HepG2 (cell line): ENCODE measurements around the gene POM121. TPM values are rescaled to one million over a fixed set of nuclear protein-coding genes. Genes with fewer than 3 reads are reported as not detected.

Experiments
- MTF1 ChIP-seq: sonication (generic); formaldehyde crosslinking; IDR thresholded peaks from 2 replicates; pipeline ENCODE4 v1.5.0; 2020; ENCODE audit warnings: missing genetic modification reagents
- PHF5A ChIP-seq: IDR thresholded peaks from one replicate; pipeline ENCODE4 v1.6.1; 2018; ENCODE audit warnings: low read depth, missing genetic modification reagents; ENCODE audit not compliant: unreplicated experiment
- SETDB1 ChIP-seq: sonication (generic); formaldehyde crosslinking; IDR thresholded peaks from 2 replicates; pipeline ENCODE4 v1.5.1; 2020; ENCODE audit warnings: missing genetic modification reagents, mild to moderate bottlenecking, borderline replicate concordance
- TAF15 ChIP-seq: fragments of 200-400 bp; formaldehyde crosslinking; IDR thresholded peaks from one replicate; pipeline ENCODE4 v1.6.1; 2018; ENCODE audit warnings: mild to moderate bottlenecking, low read depth, low read length; ENCODE audit not compliant: poor library complexity, severe bottlenecking
- U2AF1 ChIP-seq: fragments of 200-400 bp; formaldehyde crosslinking; optimal IDR thresholded peaks from 2 replicates; pipeline ENCODE3; 2017; ENCODE audit warnings: mild to moderate bottlenecking, low read depth, low read length
- polyA plus RNA-seq, 8 experiments: library from polyadenylated mRNA; depleted of rRNA in 3 of 8; stranded (reverse) in 7 of 8; unstranded in 1 of 8; fragments of >200 nt; fragmentation: Illumina TruSeq in 4 of 8; extraction: Trizol in 4 of 8; gene quantifications; 2 replicates each; pipeline versions ENCODE4 v1.2.1 to v1.2.3, GENCODE V29; 2011 to 2016; ENCODE audit warnings: low read depth in 4 of 8, missing spikeins in 1 of 8, mixed read lengths in 1 of 8; ENCODE audit not compliant: insufficient read depth in 1 of 8
- total RNA-seq, 5 experiments: library from RNA; depleted of rRNA; stranded (reverse); fragments of >200 nt; fragmentation: Illumina TruSeq; extraction: Trizol; gene quantifications; 2 replicates each; pipeline ENCODE4 v1.2.3, GENCODE V29; 2016; ENCODE audit warnings: low read depth in 1 of 5
- TF ChIP-seq, protein P1 (sequence below): sonication (generic); formaldehyde crosslinking; IDR thresholded peaks from 2 replicates; pipeline ENCODE4 v1.4.0; 2020; ENCODE audit warnings: missing genetic modification reagents, mild to moderate bottlenecking, borderline replicate concordance
- TF ChIP-seq, protein P2 (sequence below): IDR thresholded peaks from 2 replicates; pipeline ENCODE4 v1.4.0; 2020; ENCODE audit warnings: mild to moderate bottlenecking, missing genetic modification reagents
- TF ChIP-seq, protein P3 (sequence below): sonication (generic); formaldehyde crosslinking; IDR thresholded peaks from 2 replicates; pipeline ENCODE4 v1.4.0; 2020; ENCODE audit warnings: missing genetic modification reagents, borderline replicate concordance
- TF ChIP-seq, protein P4 (sequence below): fragments of 450-650 bp; IDR thresholded peaks from 2 replicates; pipeline ENCODE4 v1.6.1; 2016
- TF ChIP-seq, protein P5 (sequence below): sonication (generic); formaldehyde crosslinking; IDR thresholded peaks from 2 replicates; pipeline ENCODE4 v1.5.1; 2020; ENCODE audit warnings: mild to moderate bottlenecking, missing genetic modification reagents, moderate library complexity

Gene POM121
- total and polyA plus RNA-seq, 2 of the 13 experiments (the other 11 are each of a cell fraction or from before 2014, with no cell fraction given) = 8.4 to 10.3 TPM

DNA sequence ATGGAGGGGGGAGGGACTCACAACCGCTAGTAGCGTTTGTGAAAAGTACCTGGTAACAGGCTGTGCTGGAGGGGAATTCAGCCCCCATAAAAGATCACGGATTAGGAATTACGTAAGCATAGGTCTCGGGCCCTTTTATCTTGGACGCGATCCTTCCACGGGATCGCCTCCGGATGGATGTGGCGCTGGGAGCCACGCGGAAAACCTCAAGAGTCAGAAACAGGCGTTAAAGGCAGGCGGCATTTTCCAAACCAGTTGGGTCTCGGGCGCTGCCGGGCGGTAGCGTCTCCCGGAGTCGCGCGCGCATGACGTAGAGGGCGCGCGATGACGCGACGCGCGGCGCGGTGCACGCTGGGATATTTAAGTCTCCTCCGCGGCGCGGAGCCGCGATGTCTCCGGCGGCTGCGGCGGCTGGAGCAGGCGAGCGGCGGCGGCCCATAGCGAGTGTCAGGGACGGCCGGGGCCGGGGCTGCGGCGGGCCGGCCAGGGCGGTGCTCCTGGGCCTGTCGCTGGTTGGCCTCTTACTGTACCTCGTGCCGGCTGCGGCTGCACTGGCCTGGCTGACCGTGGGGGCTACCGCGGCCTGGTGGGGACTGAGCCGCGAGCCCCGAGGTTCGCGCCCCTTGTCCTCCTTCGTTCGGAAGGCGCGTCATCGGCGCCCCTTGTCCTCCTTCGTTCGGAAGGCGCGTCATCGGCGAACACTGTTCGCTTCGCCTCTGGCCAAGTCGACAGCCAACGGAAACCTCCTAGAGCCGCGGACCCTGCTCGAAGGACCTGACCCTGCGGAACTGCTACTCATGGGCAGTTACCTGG, at the start of gene POM121 (continued):
- TF ChIP-seq, protein P1, sequence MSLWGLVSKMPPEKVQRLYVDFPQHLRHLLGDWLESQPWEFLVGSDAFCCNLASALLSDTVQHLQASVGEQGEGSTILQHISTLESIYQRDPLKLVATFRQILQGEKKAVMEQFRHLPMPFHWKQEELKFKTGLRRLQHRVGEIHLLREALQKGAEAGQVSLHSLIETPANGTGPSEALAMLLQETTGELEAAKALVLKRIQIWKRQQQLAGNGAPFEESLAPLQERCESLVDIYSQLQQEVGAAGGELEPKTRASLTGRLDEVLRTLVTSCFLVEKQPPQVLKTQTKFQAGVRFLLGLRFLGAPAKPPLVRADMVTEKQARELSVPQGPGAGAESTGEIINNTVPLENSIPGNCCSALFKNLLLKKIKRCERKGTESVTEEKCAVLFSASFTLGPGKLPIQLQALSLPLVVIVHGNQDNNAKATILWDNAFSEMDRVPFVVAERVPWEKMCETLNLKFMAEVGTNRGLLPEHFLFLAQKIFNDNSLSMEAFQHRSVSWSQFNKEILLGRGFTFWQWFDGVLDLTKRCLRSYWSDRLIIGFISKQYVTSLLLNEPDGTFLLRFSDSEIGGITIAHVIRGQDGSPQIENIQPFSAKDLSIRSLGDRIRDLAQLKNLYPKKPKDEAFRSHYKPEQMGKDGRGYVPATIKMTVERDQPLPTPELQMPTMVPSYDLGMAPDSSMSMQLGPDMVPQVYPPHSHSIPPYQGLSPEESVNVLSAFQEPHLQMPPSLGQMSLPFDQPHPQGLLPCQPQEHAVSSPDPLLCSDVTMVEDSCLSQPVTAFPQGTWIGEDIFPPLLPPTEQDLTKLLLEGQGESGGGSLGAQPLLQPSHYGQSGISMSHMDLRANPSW (CRISPR knock-in tag) = no peak
- no peak for TF ChIP-seq U2AF1
- TF ChIP-seq, protein P2, sequence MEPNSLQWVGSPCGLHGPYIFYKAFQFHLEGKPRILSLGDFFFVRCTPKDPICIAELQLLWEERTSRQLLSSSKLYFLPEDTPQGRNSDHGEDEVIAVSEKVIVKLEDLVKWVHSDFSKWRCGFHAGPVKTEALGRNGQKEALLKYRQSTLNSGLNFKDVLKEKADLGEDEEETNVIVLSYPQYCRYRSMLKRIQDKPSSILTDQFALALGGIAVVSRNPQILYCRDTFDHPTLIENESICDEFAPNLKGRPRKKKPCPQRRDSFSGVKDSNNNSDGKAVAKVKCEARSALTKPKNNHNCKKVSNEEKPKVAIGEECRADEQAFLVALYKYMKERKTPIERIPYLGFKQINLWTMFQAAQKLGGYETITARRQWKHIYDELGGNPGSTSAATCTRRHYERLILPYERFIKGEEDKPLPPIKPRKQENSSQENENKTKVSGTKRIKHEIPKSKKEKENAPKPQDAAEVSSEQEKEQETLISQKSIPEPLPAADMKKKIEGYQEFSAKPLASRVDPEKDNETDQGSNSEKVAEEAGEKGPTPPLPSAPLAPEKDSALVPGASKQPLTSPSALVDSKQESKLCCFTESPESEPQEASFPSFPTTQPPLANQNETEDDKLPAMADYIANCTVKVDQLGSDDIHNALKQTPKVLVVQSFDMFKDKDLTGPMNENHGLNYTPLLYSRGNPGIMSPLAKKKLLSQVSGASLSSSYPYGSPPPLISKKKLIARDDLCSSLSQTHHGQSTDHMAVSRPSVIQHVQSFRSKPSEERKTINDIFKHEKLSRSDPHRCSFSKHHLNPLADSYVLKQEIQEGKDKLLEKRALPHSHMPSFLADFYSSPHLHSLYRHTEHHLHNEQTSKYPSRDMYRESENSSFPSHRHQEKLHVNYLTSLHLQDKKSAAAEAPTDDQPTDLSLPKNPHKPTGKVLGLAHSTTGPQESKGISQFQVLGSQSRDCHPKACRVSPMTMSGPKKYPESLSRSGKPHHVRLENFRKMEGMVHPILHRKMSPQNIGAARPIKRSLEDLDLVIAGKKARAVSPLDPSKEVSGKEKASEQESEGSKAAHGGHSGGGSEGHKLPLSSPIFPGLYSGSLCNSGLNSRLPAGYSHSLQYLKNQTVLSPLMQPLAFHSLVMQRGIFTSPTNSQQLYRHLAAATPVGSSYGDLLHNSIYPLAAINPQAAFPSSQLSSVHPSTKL = peak; percentile 44; the same call in 1 of the 2 replicates
- no peak for TF ChIP-seq SETDB1
- no peak for TF ChIP-seq PHF5A (CRISPR knock-in tag)
- TF ChIP-seq TAF15 = no peak
- TF ChIP-seq, protein P3, sequence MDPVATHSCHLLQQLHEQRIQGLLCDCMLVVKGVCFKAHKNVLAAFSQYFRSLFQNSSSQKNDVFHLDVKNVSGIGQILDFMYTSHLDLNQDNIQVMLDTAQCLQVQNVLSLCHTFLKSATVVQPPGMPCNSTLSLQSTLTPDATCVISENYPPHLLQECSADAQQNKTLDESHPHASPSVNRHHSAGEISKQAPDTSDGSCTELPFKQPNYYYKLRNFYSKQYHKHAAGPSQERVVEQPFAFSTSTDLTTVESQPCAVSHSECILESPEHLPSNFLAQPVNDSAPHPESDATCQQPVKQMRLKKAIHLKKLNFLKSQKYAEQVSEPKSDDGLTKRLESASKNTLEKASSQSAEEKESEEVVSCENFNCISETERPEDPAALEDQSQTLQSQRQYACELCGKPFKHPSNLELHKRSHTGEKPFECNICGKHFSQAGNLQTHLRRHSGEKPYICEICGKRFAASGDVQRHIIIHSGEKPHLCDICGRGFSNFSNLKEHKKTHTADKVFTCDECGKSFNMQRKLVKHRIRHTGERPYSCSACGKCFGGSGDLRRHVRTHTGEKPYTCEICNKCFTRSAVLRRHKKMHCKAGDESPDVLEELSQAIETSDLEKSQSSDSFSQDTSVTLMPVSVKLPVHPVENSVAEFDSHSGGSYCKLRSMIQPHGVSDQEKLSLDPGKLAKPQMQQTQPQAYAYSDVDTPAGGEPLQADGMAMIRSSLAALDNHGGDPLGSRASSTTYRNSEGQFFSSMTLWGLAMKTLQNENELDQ (CRISPR knock-in tag) = no peak
- TF ChIP-seq, protein P4, sequence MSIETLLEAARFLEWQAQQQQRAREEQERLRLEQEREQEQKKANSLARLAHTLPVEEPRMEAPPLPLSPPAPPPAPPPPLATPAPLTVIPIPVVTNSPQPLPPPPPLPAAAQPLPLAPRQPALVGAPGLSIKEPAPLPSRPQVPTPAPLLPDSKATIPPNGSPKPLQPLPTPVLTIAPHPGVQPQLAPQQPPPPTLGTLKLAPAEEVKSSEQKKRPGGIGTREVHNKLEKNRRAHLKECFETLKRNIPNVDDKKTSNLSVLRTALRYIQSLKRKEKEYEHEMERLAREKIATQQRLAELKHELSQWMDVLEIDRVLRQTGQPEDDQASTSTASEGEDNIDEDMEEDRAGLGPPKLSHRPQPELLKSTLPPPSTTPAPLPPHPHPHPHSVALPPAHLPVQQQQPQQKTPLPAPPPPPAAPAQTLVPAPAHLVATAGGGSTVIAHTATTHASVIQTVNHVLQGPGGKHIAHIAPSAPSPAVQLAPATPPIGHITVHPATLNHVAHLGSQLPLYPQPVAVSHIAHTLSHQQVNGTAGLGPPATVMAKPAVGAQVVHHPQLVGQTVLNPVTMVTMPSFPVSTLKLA = no peak
- TF ChIP-seq, protein P5, sequence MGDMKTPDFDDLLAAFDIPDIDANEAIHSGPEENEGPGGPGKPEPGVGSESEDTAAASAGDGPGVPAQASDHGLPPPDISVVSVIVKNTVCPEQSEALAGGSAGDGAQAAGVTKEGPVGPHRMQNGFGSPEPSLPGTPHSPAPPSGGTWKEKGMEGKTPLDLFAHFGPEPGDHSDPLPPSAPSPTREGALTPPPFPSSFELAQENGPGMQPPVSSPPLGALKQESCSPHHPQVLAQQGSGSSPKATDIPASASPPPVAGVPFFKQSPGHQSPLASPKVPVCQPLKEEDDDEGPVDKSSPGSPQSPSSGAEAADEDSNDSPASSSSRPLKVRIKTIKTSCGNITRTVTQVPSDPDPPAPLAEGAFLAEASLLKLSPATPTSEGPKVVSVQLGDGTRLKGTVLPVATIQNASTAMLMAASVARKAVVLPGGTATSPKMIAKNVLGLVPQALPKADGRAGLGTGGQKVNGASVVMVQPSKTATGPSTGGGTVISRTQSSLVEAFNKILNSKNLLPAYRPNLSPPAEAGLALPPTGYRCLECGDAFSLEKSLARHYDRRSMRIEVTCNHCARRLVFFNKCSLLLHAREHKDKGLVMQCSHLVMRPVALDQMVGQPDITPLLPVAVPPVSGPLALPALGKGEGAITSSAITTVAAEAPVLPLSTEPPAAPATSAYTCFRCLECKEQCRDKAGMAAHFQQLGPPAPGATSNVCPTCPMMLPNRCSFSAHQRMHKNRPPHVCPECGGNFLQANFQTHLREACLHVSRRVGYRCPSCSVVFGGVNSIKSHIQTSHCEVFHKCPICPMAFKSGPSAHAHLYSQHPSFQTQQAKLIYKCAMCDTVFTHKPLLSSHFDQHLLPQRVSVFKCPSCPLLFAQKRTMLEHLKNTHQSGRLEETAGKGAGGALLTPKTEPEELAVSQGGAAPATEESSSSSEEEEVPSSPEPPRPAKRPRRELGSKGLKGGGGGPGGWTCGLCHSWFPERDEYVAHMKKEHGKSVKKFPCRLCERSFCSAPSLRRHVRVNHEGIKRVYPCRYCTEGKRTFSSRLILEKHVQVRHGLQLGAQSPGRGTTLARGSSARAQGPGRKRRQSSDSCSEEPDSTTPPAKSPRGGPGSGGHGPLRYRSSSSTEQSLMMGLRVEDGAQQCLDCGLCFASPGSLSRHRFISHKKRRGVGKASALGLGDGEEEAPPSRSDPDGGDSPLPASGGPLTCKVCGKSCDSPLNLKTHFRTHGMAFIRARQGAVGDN (CRISPR knock-in tag) = peak; percentile 85
- no peak for TF ChIP-seq MTF1
